Activated CD8-positive, alpha-beta memory T cell treated with anti-CD3 and anti-CD28 coated beads, Interleukin-2, amount 10 ng/mL, durations not matched to agents 7 days and 5 days (primary cell): ENCODE measurements around the gene GRID1. TPM values are rescaled to one million over a fixed set of nuclear protein-coding genes. Genes with fewer than 3 reads are reported as not detected.
"Not testable (repeated sequence)": the region's sequence is repeated elsewhere in the genome, so short reads cannot be mapped to it uniquely, and the experiment has no call there.

Experiments
- ATAC-seq: fragments of 150-1000 bp; cut with Tn5 transposase; one replicate; pipeline ENCODE4 v1.10.0; 2021; ENCODE audit warnings: moderate library complexity
- CTCF ChIA-PET: fragments of 350-600 bp; sonication (Branson Sonifier 250); formaldehyde crosslinking; loops from one replicate; lab custom pipeline; 2021; ENCODE audit warnings: antibody characterized with exemption; lab: Charles Lee
- DNase-seq: peaks from one replicate; pipeline ENCODE4 v3.0.0-alpha.2; 2020
- H3K27ac Mint-ChIP-seq: one replicate; pipeline ENCODE4 v1.8.0; 2021; ENCODE audit warnings: mild to moderate bottlenecking, mixed read lengths
- H3K27me3 Mint-ChIP-seq: one replicate; pipeline ENCODE4 v1.8.0; 2021; ENCODE audit warnings: mixed read lengths
- H3K36me3 Mint-ChIP-seq: one replicate; pipeline ENCODE4 v1.8.0; 2021; ENCODE audit warnings: mild to moderate bottlenecking, mixed read lengths
- H3K4me1 Mint-ChIP-seq: one replicate; pipeline ENCODE4 v1.8.0; 2021; ENCODE audit warnings: mixed read lengths
- H3K4me3 Mint-ChIP-seq: one replicate; pipeline ENCODE4 v1.8.0; 2021; ENCODE audit warnings: mild to moderate bottlenecking, moderate library complexity, mixed read lengths
- H3K9me3 Mint-ChIP-seq: one replicate; pipeline ENCODE4 v1.8.0; 2022; ENCODE audit warnings: low read depth, mixed read lengths
- total RNA-seq, 2 experiments: library from RNA; stranded (reverse); gene quantifications; one replicate each; pipeline ENCODE4 v1.2.3, GENCODE V29; 2021

Gene GRID1
- total RNA-seq, 2 experiments from 2014 or later, result not detected

- peak overlapping the region; percentile 72 for H3K4me3 Mint-ChIP-seq
- H3K4me1 Mint-ChIP-seq, result peaks cover 3% of the 10 kb centered on the region
- DNase-seq, result peak; percentile 48
- ATAC-seq, result peak; percentile 85
- H3K9me3 Mint-ChIP-seq, result no peaks in the 10 kb centered on the region
- CTCF ChIA-PET, result interaction anchor here (2.8 to 14.7 kb wide), 2 partner anchors 10 to 196 kb away, joined by 14 to 191 read pairs; no protein-coding TSS in a partner anchor
- H3K27ac Mint-ChIP-seq, result no peak overlapping the region
- peaks cover 49% of the 10 kb centered on the region for H3K27me3 Mint-ChIP-seq
- H3K36me3 Mint-ChIP-seq, result no peaks in the 10 kb centered on the region
These were observed 23.0 kb upstream of the GRID1 start for GRCh38 chr10:86389441-86390193.

- ATAC-seq, H3K4me1 Mint-ChIP-seq, H3K27ac Mint-ChIP-seq, H3K36me3 Mint-ChIP-seq, DNase-seq, H3K9me3 Mint-ChIP-seq: not testable (repeated sequence)
- Mint-ChIP-seq H3K27me3 (peaks cover 53% of the 10 kb centered on the region), H3K4me3 (peak overlapping the region; percentile 72)
- CTCF ChIA-PET, result interaction anchor here (14.7 kb wide), 1 partner anchor 197 kb away, joined by 191 read pairs; no protein-coding TSS in a partner anchor
These were observed 22.5 kb upstream of the GRID1 start for GRCh38 chr10:86389109-86389440.

DNA sequence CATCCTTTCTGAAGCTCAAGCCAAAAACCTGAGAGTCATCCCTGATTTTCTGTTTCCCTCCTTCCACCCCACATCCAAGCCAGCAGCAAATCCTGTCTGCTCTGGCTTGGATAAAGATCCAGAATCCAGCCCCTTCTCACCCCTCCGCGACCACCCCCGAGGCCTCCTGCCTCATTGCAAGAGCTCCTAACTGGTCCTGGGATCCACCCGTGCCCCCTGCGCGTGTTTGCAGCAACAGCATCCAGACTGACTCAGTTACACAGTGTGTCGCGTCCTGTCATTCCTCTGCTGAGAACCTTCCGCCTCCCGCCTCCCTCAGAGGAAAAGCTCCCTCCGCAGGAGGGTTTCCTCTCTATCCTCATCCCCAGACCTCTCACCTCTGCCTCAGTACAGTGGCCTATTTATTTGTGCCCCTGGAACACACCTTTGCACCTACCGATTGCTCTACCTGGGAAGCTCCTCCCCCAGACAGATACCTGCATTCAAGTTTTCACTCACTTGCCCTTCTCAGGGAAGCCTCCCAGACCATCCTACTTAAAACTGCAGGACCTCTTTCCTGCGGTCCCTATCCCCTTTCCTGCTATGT, 21.6 kb upstream of the GRID1 start:
- Mint-ChIP-seq H3K27me3 (peaks cover 58% of the 10 kb centered on the region), H3K4me1 (peaks cover 3% of the 10 kb centered on the region), H3K9me3 (no peaks in the 10 kb centered on the region), H3K27ac (no peak overlapping the region), H3K4me3 (no peak overlapping the region), H3K36me3 (no peaks in the 10 kb centered on the region)
- no peak for DNase-seq
- ATAC-seq, result no peak
- CTCF ChIA-PET, result interaction anchor here (0.7 to 2.2 kb wide), 3 partner anchors 12 to 199 kb away, joined by 3 to 7 read pairs (median 3); no protein-coding TSS in a partner anchor

DNA sequence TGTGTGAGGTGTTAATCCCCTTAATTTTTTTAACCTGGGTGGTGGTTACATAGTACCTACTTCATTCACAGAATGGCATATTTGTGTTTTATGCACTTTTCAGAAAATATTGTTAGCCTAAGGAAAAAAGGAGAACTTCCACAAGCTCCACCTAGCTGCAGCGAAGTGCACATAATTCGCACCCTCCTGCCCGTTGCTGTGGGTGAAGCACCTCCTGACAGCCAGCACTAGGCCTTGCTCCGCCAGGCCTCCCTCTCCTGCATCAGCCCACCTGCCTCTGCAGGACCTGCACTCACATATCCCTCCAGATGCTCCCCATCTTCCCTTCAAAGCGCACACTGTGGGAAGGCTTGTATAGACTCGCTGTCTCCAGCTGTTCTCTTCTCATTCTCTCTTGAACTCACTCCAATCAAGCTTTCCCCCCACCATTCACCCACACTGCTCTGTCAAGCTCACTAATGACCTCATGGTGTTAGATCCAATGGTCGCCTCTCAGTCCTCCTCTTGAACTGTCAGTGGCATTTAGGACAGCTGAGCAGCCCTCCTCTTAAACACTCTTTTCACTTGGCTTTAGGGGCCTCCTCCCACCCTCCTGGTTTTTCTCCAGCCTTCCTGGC, 20.7 kb upstream of the GRID1 start:
- no peaks in the 10 kb centered on the region for H3K36me3 Mint-ChIP-seq
- no peak overlapping the region for H3K4me3 Mint-ChIP-seq
- CTCF ChIA-PET, result interaction anchor here (1.5 to 2.5 kb wide), 4 partner anchors 13 to 1847 kb away, joined by 3 to 9 read pairs (median 5); no protein-coding TSS in a partner anchor
- H3K27me3 Mint-ChIP-seq, result peaks cover 58% of the 10 kb centered on the region
- H3K9me3 Mint-ChIP-seq, result no peaks in the 10 kb centered on the region
- H3K4me1 Mint-ChIP-seq, result peaks cover 3% of the 10 kb centered on the region
- ATAC-seq, result no peak
- no peak overlapping the region for H3K27ac Mint-ChIP-seq
- DNase-seq, result peak; percentile 36

- Mint-ChIP-seq H3K36me3 (no peaks in the 10 kb centered on the region), H3K4me1 (peaks cover 3% of the 10 kb centered on the region), H3K9me3 (no peaks in the 10 kb centered on the region), H3K27me3 (peaks cover 62% of the 10 kb centered on the region), H3K4me3 (no peak overlapping the region), H3K27ac (no peak overlapping the region)
- peak; percentile 37 for DNase-seq
- no peak for ATAC-seq
- CTCF ChIA-PET, result interaction anchor here (0.9 to 2.5 kb wide), 2 partner anchors 200 to 1846 kb away, joined by 3 to 9 read pairs; no protein-coding TSS in a partner anchor
These were observed 19.2 kb upstream of the GRID1 start for GRCh38 chr10:86385806-86386205.

DNA sequence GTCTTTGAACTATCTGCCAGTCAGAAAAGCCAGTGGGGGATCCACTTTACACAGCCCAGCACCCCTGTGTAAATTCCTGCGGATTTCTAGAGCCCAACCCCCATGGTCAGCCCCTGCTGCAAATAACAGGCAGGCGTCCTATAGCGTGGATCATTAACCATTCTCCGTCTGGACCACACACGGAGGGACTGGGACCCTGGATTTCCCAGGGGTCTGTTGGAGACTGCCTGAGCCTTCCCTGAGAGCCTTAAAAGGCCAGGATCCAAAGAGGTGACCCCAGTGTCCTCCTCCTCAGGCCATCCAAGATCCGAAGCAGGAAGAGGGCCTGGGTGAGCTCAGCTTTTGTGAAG, 11.2 kb upstream of the GRID1 start:
- ATAC-seq (no peak), DNase-seq (peak; percentile 31)
- Mint-ChIP-seq H3K4me1 (peaks cover 2% of the 10 kb centered on the region), H3K27me3 (peaks cover 43% of the 10 kb centered on the region), H3K27ac (no peak overlapping the region), H3K4me3 (no peak overlapping the region), H3K9me3 (no peaks in the 10 kb centered on the region), H3K36me3 (no peaks in the 10 kb centered on the region)
- CTCF ChIA-PET, result interaction anchor here (1.2 to 1.3 kb wide), 3 partner anchors 207 to 382 kb away, joined by 3 to 4 read pairs (median 3); no protein-coding TSS in a partner anchor

DNA sequence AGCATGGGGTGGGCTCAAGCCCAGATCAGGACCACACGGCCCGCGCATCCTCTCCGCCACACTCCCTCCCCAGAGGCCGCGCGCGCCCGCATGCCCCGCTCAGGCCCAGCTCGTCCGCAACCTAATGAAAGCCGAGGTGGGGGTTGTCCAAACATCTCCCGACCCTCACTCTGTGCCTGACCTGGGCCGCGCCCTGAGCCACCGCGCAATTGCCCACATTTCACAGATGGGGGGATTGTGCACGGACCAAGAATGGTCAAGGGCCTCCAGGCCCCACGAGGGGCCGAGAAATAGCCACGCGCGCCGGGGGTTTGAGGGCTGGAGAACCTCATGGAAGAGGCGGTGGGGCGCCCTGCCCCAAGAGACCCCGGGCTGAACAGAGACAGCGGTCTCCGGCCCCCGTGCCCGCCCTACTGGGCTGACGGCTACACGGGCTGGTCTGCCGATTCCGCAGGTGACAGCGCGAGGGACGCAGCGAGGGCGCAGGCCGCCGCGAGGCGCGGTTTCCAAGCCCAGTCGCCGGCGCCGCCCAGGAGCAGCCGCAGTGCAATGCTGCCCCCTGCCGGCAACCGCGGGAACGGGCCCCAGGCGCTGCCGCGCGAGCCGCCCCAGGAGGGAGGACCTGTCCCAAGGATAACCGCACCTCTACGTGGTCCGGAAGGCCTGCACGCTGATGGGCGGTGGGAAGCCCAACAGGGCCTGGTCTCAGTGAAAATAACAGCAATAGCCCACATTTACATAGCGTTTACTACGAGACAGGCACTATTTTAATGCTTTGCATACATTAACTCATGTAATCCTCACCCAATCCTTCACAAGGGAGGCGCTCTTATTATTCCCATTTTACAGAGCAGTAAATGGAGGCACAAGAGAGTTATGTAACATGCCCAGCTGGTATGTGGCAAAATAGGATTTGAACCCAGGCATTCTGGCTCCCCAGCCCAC, 10.5 kb upstream of the GRID1 start:
- Mint-ChIP-seq H3K27me3 (peaks cover 43% of the 10 kb centered on the region), H3K36me3 (no peaks in the 10 kb centered on the region), H3K4me3 (no peak overlapping the region), H3K27ac (no peak overlapping the region), H3K9me3 (no peaks in the 10 kb centered on the region), H3K4me1 (peaks cover 2% of the 10 kb centered on the region)
- CTCF ChIA-PET, result interaction anchor here (1.2 kb wide), 2 partner anchors 208 to 381 kb away, joined by 3 to 4 read pairs; no protein-coding TSS in a partner anchor
- ATAC-seq (peak; percentile 95), DNase-seq (peak; percentile 79)

DNA sequence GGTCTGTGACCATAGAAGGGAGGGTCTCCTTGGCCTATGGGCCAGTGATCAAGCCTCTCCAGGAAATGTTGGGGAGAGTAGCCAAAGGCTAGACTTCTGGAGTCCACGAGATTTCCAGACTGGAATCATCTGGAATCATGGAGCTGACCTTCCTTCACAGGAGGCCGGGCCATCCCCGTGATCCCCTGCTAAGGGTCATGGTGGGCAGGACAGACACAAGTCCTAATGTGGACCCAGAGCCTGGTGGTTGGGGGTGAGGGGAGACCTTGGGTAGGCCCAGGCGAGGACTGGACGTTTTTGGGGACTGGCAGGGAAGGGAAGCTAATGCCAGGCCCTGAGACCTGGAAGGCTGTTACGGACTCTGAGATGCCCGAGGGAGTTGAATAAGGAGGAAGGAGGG, 9.8 kb upstream of the GRID1 start:
- ATAC-seq, result no peak
- H3K27me3 Mint-ChIP-seq, result peaks cover 39% of the 10 kb centered on the region
- CTCF ChIA-PET, result no interaction called here
- H3K4me3 Mint-ChIP-seq, result no peak overlapping the region
- peaks cover 2% of the 10 kb centered on the region for H3K4me1 Mint-ChIP-seq
- no peak for DNase-seq
- no peak overlapping the region for H3K27ac Mint-ChIP-seq
- no peaks in the 10 kb centered on the region for H3K9me3 Mint-ChIP-seq
- H3K36me3 Mint-ChIP-seq, result no peaks in the 10 kb centered on the region

DNA sequence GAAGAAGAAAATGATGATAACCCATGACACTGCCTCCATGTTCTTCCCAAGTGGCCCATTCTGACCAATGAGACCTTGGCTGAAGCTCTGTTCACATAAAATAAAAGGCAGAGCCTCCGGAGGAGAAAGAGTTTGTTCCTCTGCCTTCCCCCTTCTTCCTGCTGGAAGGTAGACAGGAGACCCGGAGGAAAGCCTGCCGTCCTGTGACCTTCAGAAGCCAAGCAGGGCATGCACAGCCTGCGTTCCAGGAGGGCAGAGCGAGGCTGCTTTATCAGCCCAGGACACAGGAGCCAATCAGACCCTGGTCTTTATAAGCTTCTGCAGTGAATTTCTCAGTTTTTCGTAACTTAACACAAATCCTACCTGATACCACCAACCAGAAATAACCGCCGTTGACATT, 8.6 kb upstream of the GRID1 start:
- H3K4me1 Mint-ChIP-seq, result peaks cover 2% of the 10 kb centered on the region
- no peak for DNase-seq
- H3K4me3 Mint-ChIP-seq, result no peak overlapping the region
- H3K27ac Mint-ChIP-seq, result no peak overlapping the region
- CTCF ChIA-PET, result interaction anchor here (1.3 to 1.6 kb wide), 2 partner anchors 9 to 14 kb away, joined by 3 to 4 read pairs; partner anchors contain the start of gene GRID1
- ATAC-seq, result no peak
- H3K9me3 Mint-ChIP-seq, result no peaks in the 10 kb centered on the region
- H3K27me3 Mint-ChIP-seq, result peaks cover 44% of the 10 kb centered on the region
- H3K36me3 Mint-ChIP-seq, result no peaks in the 10 kb centered on the region

GRCh38 chr10:86374664-86375063, 8.1 kb upstream of the GRID1 start:
- Mint-ChIP-seq H3K27ac (no peak overlapping the region), H3K27me3 (peaks cover 49% of the 10 kb centered on the region), H3K36me3 (no peaks in the 10 kb centered on the region), H3K4me3 (no peak overlapping the region), H3K9me3 (no peaks in the 10 kb centered on the region), H3K4me1 (peaks cover 2% of the 10 kb centered on the region)
- DNase-seq (no peak), ATAC-seq (no peak)
- CTCF ChIA-PET, result interaction anchor here (1.3 to 1.6 kb wide), 2 partner anchors 8 to 13 kb away, joined by 3 to 4 read pairs; partner anchors contain the start of gene GRID1

DNA sequence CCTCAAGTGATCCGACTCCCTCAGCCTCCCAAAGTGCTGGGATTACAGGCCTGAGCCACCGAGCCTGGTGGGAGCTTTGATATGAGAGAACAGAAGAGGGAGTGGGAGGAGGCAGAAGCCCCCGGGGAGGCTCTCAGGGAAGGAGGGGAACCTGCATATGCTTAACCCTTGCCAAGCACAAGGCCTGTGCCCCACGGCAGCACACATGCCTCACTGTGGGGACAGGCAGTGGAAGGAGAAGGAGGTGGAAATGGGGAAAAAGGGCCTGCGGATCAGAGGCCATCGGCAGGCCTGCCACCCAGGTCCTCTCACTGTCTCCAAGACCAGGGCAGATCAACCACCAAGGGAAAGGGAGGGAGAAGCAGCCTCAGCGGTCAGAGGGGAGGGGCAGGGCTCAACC, 7.2 kb upstream of the GRID1 start:
- Mint-ChIP-seq H3K4me1 (peaks cover 2% of the 10 kb centered on the region), H3K4me3 (no peak overlapping the region), H3K36me3 (no peaks in the 10 kb centered on the region), H3K9me3 (no peaks in the 10 kb centered on the region), H3K27ac (no peak overlapping the region), H3K27me3 (peaks cover 57% of the 10 kb centered on the region)
- CTCF ChIA-PET, result no interaction called here
- no peak for DNase-seq
- ATAC-seq, result no peak

GRCh38 chr10:86373251-86373650, 6.7 kb upstream of the GRID1 start:
- Mint-ChIP-seq H3K4me1 (peaks cover 2% of the 10 kb centered on the region), H3K27ac (no peak overlapping the region), H3K36me3 (no peaks in the 10 kb centered on the region), H3K4me3 (no peak overlapping the region), H3K9me3 (no peaks in the 10 kb centered on the region), H3K27me3 (peaks cover 57% of the 10 kb centered on the region)
- ATAC-seq (no peak), DNase-seq (no peak)
- CTCF ChIA-PET, result no interaction called here
